K562 (cell line): ENCODE data around the gene CACNA2D2. TPM values are rescaled to one million over a fixed set of nuclear protein-coding genes. Genes with fewer than 3 reads are reported as not detected.
A peak's percentile ranks its signal among the peaks of the same experiment; 100 is the strongest.

Source experiments
- ATAC-seq: fragments of 200-7000 bp; cut with Tn5 transposase; 3 replicates; pipeline ENCODE4 v1.9.1; 2020; ENCODE audit warnings: moderate library complexity
- BruUV-seq: library from RNA; stranded (reverse); fragments of 400-500 nt; replicated peaks from 2 replicates; lab custom pipeline; 2021; lab: Mats Ljungman, UMichigan
- CTCF ChIA-PET: fragments of 300-600 bp; formaldehyde crosslinking; extraction: SDS; loops from one replicate; lab custom pipeline; 2021; ENCODE audit warnings: low intra/inter-chr PET ratio; lab: Yijun Ruan, JAX
- POLR2A ChIA-PET: fragments of 300-600, 350-650 bp; sonication (Branson Sonifier 250); formaldehyde crosslinking; extraction: SDS; loops from one replicate; lab custom pipeline; 2021; ENCODE audit warnings: antibody characterized with exemption, inconsistent platforms; lab: Yijun Ruan, JAX
- DNase-seq, 4 experiments: peaks; one replicate each; pipeline versions ENCODE4 v3.0.0 to v3.0.0-alpha.2; 2011 to 2018; ENCODE audit warnings: low spot score in 3 of 4, mixed read lengths in 3 of 4; ENCODE audit errors: extremely low read depth in 1 of 4
- FAIRE-seq: peaks from 2 replicates; lab custom pipeline; 2011; peaks lifted over from hg19 to GRCh38; lab: Jason Lieb, UNC
- H2AFZ ChIP-seq: 2 replicates; pipeline ENCODE4 v1.6.0; 2011; ENCODE audit warnings: low read depth, low read length, control low read depth, inconsistent platforms
- H3K27ac ChIP-seq: fragments of 200-600 bp; 3 replicates; pipeline ENCODE4 v1.8.0; 2011; ENCODE audit warnings: low read depth, mild to moderate bottlenecking, control low read depth, inconsistent platforms, low read length, moderate library complexity, mixed read lengths; ENCODE audit errors: extremely low read depth
- H3K27me3 ChIP-seq, 2 experiments: fragments of 300-600 bp in 1 of 2; 2 replicates in 1 of 2; 3 replicates in 1 of 2; pipeline versions ENCODE4 v1.6.0 to v1.8.0; 2011; ENCODE audit warnings: inconsistent platforms in 2 of 2, low read length in 2 of 2, mild to moderate bottlenecking in 1 of 2, mixed read lengths in 1 of 2, moderate library complexity in 1 of 2; ENCODE audit not compliant: control insufficient read depth in 2 of 2, insufficient read depth in 2 of 2
- H3K36me3 ChIP-seq: fragments of 300-600 bp; 3 replicates; pipeline ENCODE4 v1.8.0; 2011; ENCODE audit warnings: mild to moderate bottlenecking, low read length, inconsistent platforms; ENCODE audit not compliant: control insufficient read depth, insufficient read depth
- H3K4me1 ChIP-seq, 2 experiments: fragments of 200-600 bp in 1 of 2; replicated peaks in 1 of 2; 2 replicates in 1 of 2; 3 replicates in 1 of 2; pipeline versions ENCODE4 v1.5.1 to v1.8.0; 2011; ENCODE audit warnings: inconsistent platforms in 2 of 2, low read length in 2 of 2, mild to moderate bottlenecking in 1 of 2, mixed read lengths in 1 of 2, moderate library complexity in 1 of 2; ENCODE audit not compliant: control insufficient read depth in 2 of 2, insufficient read depth in 2 of 2
- H3K4me2 ChIP-seq: 2 replicates; pipeline ENCODE4 v1.6.1; 2011; ENCODE audit warnings: low read length, control low read depth, inconsistent platforms, mixed read lengths; ENCODE audit not compliant: insufficient read depth
- H3K4me3 ChIP-seq: fragments of 200-600 bp; sonication (generic), shearing (Covaris generic); 2 replicates; pipeline ENCODE4 v1.5.1; 2016; ENCODE audit warnings: control low read depth, inconsistent platforms
- H3K79me2 ChIP-seq: fragments of 200-600 bp; 3 replicates; pipeline ENCODE4 v1.8.0; 2011; ENCODE audit warnings: low read length, inconsistent platforms; ENCODE audit not compliant: control insufficient read depth, insufficient read depth
- H3K9ac ChIP-seq, 2 experiments: 2 replicates each; pipeline versions ENCODE4 v1.6.0 to v1.6.1; 2011; ENCODE audit warnings: low read depth in 2 of 2, low read length in 2 of 2, control low read depth in 1 of 2, inconsistent platforms in 1 of 2, mild to moderate bottlenecking in 1 of 2, mixed read lengths in 1 of 2; ENCODE audit not compliant: insufficient read depth in 1 of 2
- H3K9me1 ChIP-seq: one replicate; pipeline ENCODE4 v1.6.0; 2011; ENCODE audit warnings: inconsistent platforms, mild to moderate bottlenecking, low read length, moderate library complexity; ENCODE audit not compliant: control insufficient read depth, insufficient read depth
- H3K9me3 ChIP-seq: replicated peaks from 2 replicates; pipeline ENCODE4 v1.5.1; 2011; ENCODE audit warnings: low read depth, low read length, inconsistent platforms; ENCODE audit not compliant: control insufficient read depth, insufficient read depth
- H4K20me1 ChIP-seq: replicated peaks from 2 replicates; pipeline ENCODE4 v1.6.1; 2011; ENCODE audit warnings: low read length, inconsistent platforms, mixed read lengths; ENCODE audit not compliant: control insufficient read depth, insufficient read depth
- AFF1 ChIP-seq, 2 experiments: fragments of 450-650 bp; IDR thresholded peaks; 2 replicates each; pipeline ENCODE4 v1.6.1; 2018; ENCODE audit warnings: mild to moderate bottlenecking in 2 of 2, low read depth in 1 of 2; ENCODE audit not compliant: partially characterized antibody in 2 of 2
- ATF7 ChIP-seq: fragments of 450-650 bp; IDR thresholded peaks from 2 replicates; pipeline ENCODE4 v1.7.1; 2014; ENCODE audit warnings: mild to moderate bottlenecking, moderate library complexity
- E4F1 ChIP-seq: fragments of 250-450 bp; sonication (Bioruptor Pico); IDR thresholded peaks from 2 replicates; pipeline ENCODE4 v1.5.0; 2021; ENCODE audit warnings: mild to moderate bottlenecking, borderline replicate concordance
- ESRRA ChIP-seq: fragments of 450-650 bp; IDR thresholded peaks from 2 replicates; pipeline ENCODE4 v1.6.1; 2014; ENCODE audit warnings: low read depth, mild to moderate bottlenecking, moderate library complexity, borderline replicate concordance
- GMEB1 ChIP-seq: fragments of 250-450 bp; sonication (Bioruptor Pico); IDR thresholded peaks from 2 replicates; pipeline ENCODE4 v1.4.0; 2020; ENCODE audit warnings: mild to moderate bottlenecking
- GTF2E2 ChIP-seq: fragments of 200-800 bp; sonication (Bioruptor generic); IDR thresholded peaks from 2 replicates; pipeline ENCODE4 v1.6.1; 2016; ENCODE audit warnings: missing genetic modification characterization, missing compliant biosample characterization
- HBP1 ChIP-seq: fragments of 450-650 bp; formaldehyde crosslinking; IDR thresholded peaks from 2 replicates; pipeline ENCODE4 v1.4.0; 2022; ENCODE audit warnings: missing genetic modification characterization
- MLX ChIP-seq, 2 experiments: fragments of 450-650 bp in 1 of 2; sonication (generic) in 1 of 2; formaldehyde crosslinking; conservative IDR thresholded peaks; 2 replicates each; pipeline versions ENCODE4 v1.4.0 to v1.8.1; 2020 to 2022; ENCODE audit warnings: mild to moderate bottlenecking in 1 of 2, missing genetic modification reagents in 1 of 2
- SPI1 ChIP-seq: IDR thresholded peaks from 2 replicates; pipeline ENCODE4 v1.6.1; 2011; ENCODE audit warnings: low read depth, low read length, control low read depth, borderline replicate concordance
- TEAD4 ChIP-seq, 2 experiments: sonication (generic) in 1 of 2; formaldehyde crosslinking in 1 of 2; IDR thresholded peaks; 2 replicates each; pipeline versions ENCODE4 v1.6.1 to v1.8.0; 2012 to 2022; ENCODE audit warnings: borderline replicate concordance in 1 of 2, inconsistent platforms in 1 of 2, low read length in 1 of 2, mild to moderate bottlenecking in 1 of 2, missing genetic modification reagents in 1 of 2
- TRIM28 ChIP-seq: fragments of 450-650 bp; IDR thresholded peaks from 2 replicates; pipeline ENCODE4 v1.6.1; 2017
- WGBS: fragments of 100-300 bp; shearing (Covaris generic); methylation state at CpG from one replicate; pipeline ENCODE4 v1.1.6; 2016; ENCODE audit warnings: low coverage, mixed read lengths; ENCODE audit not compliant: insufficient coverage; ENCODE audit errors: missing lambda C conversion rate; 5-methylcytosine and 5-hydroxymethylcytosine counted together
- in situ Hi-C: fragments of 300-500 bp; cut with MboI; formaldehyde crosslinking; loops from 4 replicates; pipeline ENCODE4 v1.15.0; 2018; ENCODE audit warnings: inconsistent platforms, mixed read lengths
- intact Hi-C: fragments of 100-400 bp; cut with micrococcal nuclease; formaldehyde crosslinking; loops from 2 replicates; pipeline ENCODE4 v1.14.2; 2022
- polyA plus RNA-seq, 8 experiments: library from polyadenylated mRNA; depleted of rRNA in 4 of 8; stranded (reverse) in 5 of 8; unstranded in 3 of 8; fragments of >200 nt; fragmentation: Nextera tagmentation in 2 of 8; fragmentation: Illumina TruSeq in 1 of 8; extraction: Ambion mirVana in 2 of 8; extraction: Trizol in 1 of 8; gene quantifications; 2 replicates each; pipeline versions ENCODE4 v1.2.1 to v1.2.3, GENCODE V29; 2011 to 2014; ENCODE audit warnings: inconsistent platforms in 1 of 8, missing spikeins in 1 of 8
- total RNA-seq, 7 experiments: library from RNA; depleted of rRNA in 6 of 7; stranded (reverse); fragments of >200 nt in 6 of 7; fragmentation: Illumina TruSeq in 2 of 7; extraction: Trizol in 2 of 7; gene quantifications; 2 replicates each; pipeline versions ENCODE4 v1.2.1 to v1.2.3, GENCODE V29; 2011 to 2021; ENCODE audit warnings: low replicate concordance in 1 of 7

The CACNA2D2 gene
- total and polyA plus RNA-seq, 9 of the 15 experiments (the other 6 are each of a cell fraction or from before 2014, with no cell fraction given), result 0.11 to 0.58 (median 0.36) TPM; not detected in 2

GRCh38 chr3:50340147-50340447 is 163.3 kb downstream of the CACNA2D2 start:
- no TSS peak for BruUV-seq
- CTCF ChIA-PET, result no interaction called here
- Histone ChIP-seq H3K9me1 (peaks cover 3% of the 10 kb centered on the region), H3K4me3 (peak overlapping the region; percentile 96), H3K27ac (peak overlapping the region; percentile 99), H3K9ac (peak overlapping the region; percentile 95 to 98), H3K79me2 (peaks cover 56% of the 10 kb centered on the region), H3K9me3 (no peaks in the 10 kb centered on the region), H2AFZ (no peak overlapping the region), H3K36me3 (peaks cover 16% of the 10 kb centered on the region; the same call in 2 of the 3 replicates), H3K27me3 (no peaks in the 10 kb centered on the region), H3K4me2 (peak overlapping the region; percentile 72), H4K20me1 (no peaks in the 10 kb centered on the region), H3K4me1 (peaks cover 27 to 59% of the 10 kb centered on the region in 2 experiments; a peak in 4 of 5 replicates)
- 28% methylated on average over 7 of the region's 9 CpGs for WGBS
- FAIRE-seq (no peak), ATAC-seq (no peak), DNase-seq (no peak)
- POLR2A ChIA-PET, result interaction anchor here (1.2 kb wide), 1 partner anchor 11 kb away, joined by 5 read pairs; the partner anchor contains the start of genes CYB561D2 and NPRL2
- intact Hi-C loops (no loop called here), in situ Hi-C loops (no loop called here)
- no peak for TF ChIP-seq GMEB1
- no peak for TF ChIP-seq AFF1 (IDR thresholded peaks at IDR 0.05; ENCODE audit: low read depth in 1 of 2, partially characterized antibody in 2 of 2)
- no peak for TF ChIP-seq SPI1
- no peak for TF ChIP-seq ESRRA
- TF ChIP-seq TEAD4 (IDR thresholded peaks at IDR 0.05; ENCODE audit: low read length), result no peak
- no peak for TF ChIP-seq TEAD4 (CRISPR knock-in tag; IDR thresholded peaks at IDR 0.05; ENCODE audit: borderline replicate concordance)
- TF ChIP-seq MLX (CRISPR knock-in tag; conservative IDR thresholded peaks at IDR 0.05), result no peak
- TF ChIP-seq HBP1, result no peak
- TF ChIP-seq ATF7, result no peak
- TF ChIP-seq GTF2E2, result no peak
- no peak for TF ChIP-seq E4F1 (CRISPR knock-in tag)
- no peak for TF ChIP-seq TRIM28
